Upper lobe of left lung (tissue), 4 donors: ENCODE measurements around the gene TMEM181.

ENCODE experiments used
- CTCF ChIP-seq, 6 experiments: fragments of 450-650 bp in 4 of 6; fragments of 200-600 bp in 2 of 6; sonication (generic) in 2 of 6; IDR thresholded peaks; one replicate each; pipeline ENCODE4 v1.5.1; 2016 to 2019; ENCODE audit warnings: antibody characterized with exemption in 6 of 6
- EP300 ChIP-seq, 4 donors: sonication (generic); formaldehyde crosslinking; IDR thresholded peaks; one replicate each; pipeline ENCODE4 v1.5.1; 2017; ENCODE audit warnings: antibody characterized with exemption in 4 of 4, control low read depth in 2 of 4
- POLR2A ChIP-seq, 4 donors: fragments of 450-650 bp; IDR thresholded peaks; one replicate each; pipeline ENCODE4 v1.5.1; 2016 to 2017; ENCODE audit warnings: antibody characterized with exemption in 4 of 4, mild to moderate bottlenecking in 2 of 4
- POLR2AphosphoS5 ChIP-seq, 2 donors: sonication (generic); formaldehyde crosslinking; IDR thresholded peaks; one replicate each; pipeline ENCODE4 v1.5.1; 2017; ENCODE audit warnings: antibody characterized with exemption in 2 of 2

- TF ChIP-seq CTCF (IDR thresholded peaks at IDR 0.05), result no peak
- no peak for TF ChIP-seq POLR2AphosphoS5 (IDR thresholded peaks at IDR 0.05)
- no peak for TF ChIP-seq POLR2A (IDR thresholded peaks at IDR 0.05)
- TF ChIP-seq EP300 (IDR thresholded peaks at IDR 0.05), result no peak
Observed at GRCh38 chr6:158608221-158608620, 48.3 kb downstream of the TMEM181 start.
